A549 (cell line): ENCODE measurements around the gene IGSF23. TPM values are rescaled to one million over a fixed set of nuclear protein-coding genes. Genes with fewer than 3 reads are reported as not detected.

Experiments used
- ATAC-seq, 2 experiments: fragments of 200-7000 bp in 1 of 2; fragments of >200 bp in 1 of 2; cut with Nextera tagmentation in 1 of 2; cut with Tn5 transposase in 1 of 2; 3 replicates each; pipeline versions ENCODE4 v1.8.0 to v1.9.1; 2018 to 2020; ENCODE audit warnings: mild to moderate bottlenecking in 1 of 2, moderate library complexity in 1 of 2
- CTCF ChIA-PET: fragments of 300-600 bp; sonication (Branson Sonifier 250); formaldehyde crosslinking; extraction: SDS; loops from one replicate; lab custom pipeline; 2021; ENCODE audit warnings: antibody characterized with exemption, inconsistent platforms; lab: Yijun Ruan, JAX
- POLR2A ChIA-PET: fragments of 350-600 bp; formaldehyde crosslinking; extraction: SDS; loops from one replicate; lab custom pipeline; 2021; ENCODE audit warnings: antibody characterized with exemption, inconsistent platforms; lab: Yijun Ruan, JAX
- DNase-seq, 2 experiments: peaks; one replicate each; pipeline versions ENCODE4 v3.0.0 to v3.0.0-alpha.2; 2011 to 2016; ENCODE audit warnings: low read depth in 1 of 2, low spot score in 1 of 2
- FAIRE-seq: peaks from 2 replicates; lab custom pipeline; 2011; peaks lifted over from hg19 to GRCh38; lab: Jason Lieb, UNC
- H3K27ac ChIP-seq, 2 experiments: fragments of >200 bp; sonication (Bioruptor Twin); formaldehyde crosslinking; 3 replicates each; pipeline ENCODE4 v1.5.1; 2016 to 2017
- H3K4me1 ChIP-seq: fragments of >200 bp; sonication (Bioruptor Twin); formaldehyde crosslinking; 3 replicates; pipeline ENCODE4 v1.6.1; 2016
- H3K4me2 ChIP-seq: fragments of >200 bp; sonication (Bioruptor Twin); formaldehyde crosslinking; 3 replicates; pipeline ENCODE4 v1.6.1; 2016
- H3K4me3 ChIP-seq: fragments of >200 bp; sonication (Bioruptor Twin); formaldehyde crosslinking; 3 replicates; pipeline ENCODE4 v1.5.1; 2016
- H3K9me3 ChIP-seq: fragments of >200 bp; sonication (Bioruptor Twin); formaldehyde crosslinking; 3 replicates; pipeline ENCODE4 v1.6.1; 2016
- CEBPB ChIP-seq, 2 experiments: fragments of >200 bp in 1 of 2; sonication (Bioruptor Twin) in 1 of 2; formaldehyde crosslinking in 1 of 2; IDR thresholded peaks; 2 replicates each; pipeline ENCODE4 v1.6.1; 2012 to 2016
- CHD4 ChIP-seq: fragments of 200-600 bp; sonication (generic); IDR thresholded peaks from 2 replicates; pipeline ENCODE4 v1.6.1; 2016; ENCODE audit warnings: antibody characterized with exemption, mild to moderate bottlenecking, borderline replicate concordance
- E2F6 ChIP-seq: IDR thresholded peaks from 2 replicates; pipeline ENCODE4 v1.6.1; 2012; ENCODE audit warnings: low read depth, borderline replicate concordance
- FOSL2 ChIP-seq, 2 experiments: fragments of 450-650 bp in 1 of 2; fragments of >200 bp in 1 of 2; sonication (Bioruptor Twin) in 1 of 2; formaldehyde crosslinking; IDR thresholded peaks; 2 replicates each; pipeline versions ENCODE4 v1.5.0 to v1.6.1; 2016 to 2020; ENCODE audit warnings: mild to moderate bottlenecking in 1 of 2, moderate library complexity in 1 of 2
- FOXS1 ChIP-seq: fragments of 250-450 bp; sonication (Bioruptor Pico); IDR thresholded peaks from 2 replicates; pipeline ENCODE4 v1.5.0; 2020; ENCODE audit warnings: mild to moderate bottlenecking, moderate library complexity
- HMGXB4 ChIP-seq: fragments of 250-450 bp; sonication (Bioruptor Pico); IDR thresholded peaks from 2 replicates; pipeline ENCODE4 v1.5.0; 2021; ENCODE audit warnings: mild to moderate bottlenecking, moderate library complexity, borderline replicate concordance
- HOXA7 ChIP-seq: fragments of 250-450 bp; sonication (Bioruptor Pico); IDR thresholded peaks from 2 replicates; pipeline ENCODE4 v1.5.0; 2020; ENCODE audit warnings: mild to moderate bottlenecking, moderate library complexity
- HOXB5 ChIP-seq: fragments of 250-450 bp; sonication (Bioruptor Pico); IDR thresholded peaks from 2 replicates; pipeline ENCODE4 v1.5.0; 2020; ENCODE audit warnings: mild to moderate bottlenecking, moderate library complexity
- JUNB ChIP-seq: fragments of >200 bp; sonication (Bioruptor Twin); formaldehyde crosslinking; IDR thresholded peaks from 2 replicates; pipeline ENCODE4 v1.6.1; 2016
- KDM1A ChIP-seq: fragments of 200-600 bp; sonication (generic); IDR thresholded peaks from 2 replicates; pipeline ENCODE4 v1.6.1; 2016; ENCODE audit warnings: low read depth, mild to moderate bottlenecking
- KDM5A ChIP-seq: fragments of 200-600 bp; sonication (generic); IDR thresholded peaks from 2 replicates; pipeline ENCODE4 v1.6.1; 2016; ENCODE audit warnings: antibody characterized with exemption, mild to moderate bottlenecking
- MAX ChIP-seq: IDR thresholded peaks from 2 replicates; pipeline ENCODE4 v1.6.1; 2012
- NPAS2 ChIP-seq: fragments of 250-450 bp; sonication (Bioruptor Pico); IDR thresholded peaks from 2 replicates; pipeline ENCODE4 v1.8.0; 2022; ENCODE audit warnings: mild to moderate bottlenecking, moderate library complexity, borderline replicate concordance
- PBX3 ChIP-seq: IDR thresholded peaks from 2 replicates; pipeline ENCODE4 v1.6.1; 2012
- PHF8 ChIP-seq: fragments of 200-600 bp; sonication (generic); IDR thresholded peaks from 2 replicates; pipeline ENCODE4 v1.6.1; 2016; ENCODE audit warnings: low read depth, mild to moderate bottlenecking, antibody characterized with exemption, moderate library complexity, borderline replicate concordance
- POLR2A ChIP-seq: IDR thresholded peaks from 2 replicates; pipeline ENCODE4 v1.6.1; 2012; ENCODE audit warnings: mild to moderate bottlenecking, low read length
- RAD21 ChIP-seq, 2 experiments: fragments of >200 bp in 1 of 2; sonication (Bioruptor Twin) in 1 of 2; formaldehyde crosslinking in 1 of 2; IDR thresholded peaks in 1 of 2; conservative IDR thresholded peaks in 1 of 2; 2 replicates in 1 of 2; 3 replicates in 1 of 2; pipeline ENCODE4 v1.6.1; 2012 to 2018; ENCODE audit warnings: inconsistent platforms in 1 of 2
- RARB ChIP-seq: fragments of 250-450 bp; sonication (Bioruptor Pico); IDR thresholded peaks from 2 replicates; pipeline ENCODE4 v1.8.0; 2021; ENCODE audit warnings: mild to moderate bottlenecking, moderate library complexity
- RFX5 ChIP-seq: fragments of 450-650 bp; IDR thresholded peaks from 2 replicates; pipeline ENCODE4 v1.7.1; 2014; ENCODE audit warnings: antibody characterized with exemption, mild to moderate bottlenecking, moderate library complexity
- SMC3 ChIP-seq: fragments of >200 bp; sonication (Bioruptor Twin); formaldehyde crosslinking; IDR thresholded peaks from 3 replicates; pipeline ENCODE4 v1.6.1; 2018; ENCODE audit warnings: inconsistent platforms
- TFCP2L1 ChIP-seq: fragments of 250-450 bp; sonication (Bioruptor Pico); IDR thresholded peaks from 2 replicates; pipeline ENCODE4 v1.5.0; 2021; ENCODE audit warnings: mild to moderate bottlenecking
- USF2 ChIP-seq: fragments of 450-650 bp; IDR thresholded peaks from 2 replicates; pipeline ENCODE4 v1.6.1; 2014; ENCODE audit warnings: antibody characterized with exemption
- ZC3H11A ChIP-seq: fragments of 450-650 bp; IDR thresholded peaks from 2 replicates; pipeline ENCODE4 v1.6.1; 2014; ENCODE audit warnings: antibody characterized with exemption, mild to moderate bottlenecking
- ZNF302 ChIP-seq: fragments of 250-450 bp; sonication (Bioruptor Pico); IDR thresholded peaks from 2 replicates; pipeline ENCODE4 v1.9.0; 2021; ENCODE audit warnings: inconsistent platforms, mild to moderate bottlenecking, moderate library complexity
- WGBS: methylation state at CpG from one replicate; pipeline ENCODE4 v1.1.6; 2017; ENCODE audit errors: missing lambda C conversion rate; 5-methylcytosine and 5-hydroxymethylcytosine counted together
- polyA plus RNA-seq, 4 experiments: library from polyadenylated mRNA; depleted of rRNA in 3 of 4; stranded (reverse); fragments of >200 nt; fragmentation: RNase III in 1 of 4; extraction: RNeasy Plus Mini Kit Qiagen cat#74134 plus additional on column Dnase treatment in 1 of 4; gene quantifications; 2 replicates in 3 of 4; 3 replicates in 1 of 4; pipeline ENCODE4 v1.2.3, GENCODE V29; 2011 to 2017
- TF ChIP-seq, protein P1 (sequence below): fragments of >200 bp; sonication (Bioruptor Twin); formaldehyde crosslinking; IDR thresholded peaks from 3 replicates; pipeline ENCODE4 v1.5.1; 2016

Gene IGSF23
- polyA plus RNA-seq, 2 of the 4 experiments (the other 2 are of a cell fraction) = 0.14 to 0.35 TPM

DNA sequence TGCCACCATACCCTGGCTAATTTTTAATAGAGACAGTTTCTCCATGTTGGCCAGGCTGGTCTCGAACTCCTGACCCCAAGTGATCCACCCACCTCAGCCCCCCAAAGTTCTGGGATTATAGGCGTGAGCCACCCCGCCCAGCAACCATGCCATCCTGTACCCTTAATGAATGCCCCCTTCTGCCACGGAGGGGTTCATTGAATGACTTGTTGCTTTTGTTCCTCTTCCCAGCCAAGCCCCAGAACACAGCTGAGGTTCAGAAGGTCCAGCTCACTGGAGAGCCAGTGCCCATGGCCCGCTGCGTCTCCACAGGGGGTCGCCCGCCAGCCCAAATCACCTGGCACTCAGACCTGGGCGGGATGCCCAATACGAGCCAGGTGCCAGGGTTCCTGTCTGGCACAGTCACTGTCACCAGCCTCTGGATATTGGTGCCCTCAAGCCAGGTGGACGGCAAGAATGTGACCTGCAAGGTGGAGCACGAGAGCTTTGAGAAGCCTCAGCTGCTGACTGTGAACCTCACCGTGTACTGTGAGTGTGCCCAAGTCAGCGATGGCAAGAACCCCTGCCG, 36.3 kb downstream of the IGSF23 start (continued):
- no peak for TF ChIP-seq HMGXB4 (CRISPR knock-in tag)
- TF ChIP-seq USF2 = no peak

GRCh38 chr19:44653343-44653742, 40.0 kb downstream of the IGSF23 start:
- Histone ChIP-seq H3K27ac (peak overlapping the region in 1 of 2 experiments; percentile 74; a peak in 3 of 6 replicates), H3K4me2 (no peak overlapping the region), H3K9me3 (no peaks in the 10 kb centered on the region), H3K4me1 (peaks cover 40% of the 10 kb centered on the region), H3K4me3 (no peak overlapping the region)
- 94% methylated on average over 5 of the region's 5 CpGs for WGBS
- TF ChIP-seq HOXA7 (CRISPR knock-in tag) (no peak), CHD4 (no peak), NPAS2 (CRISPR knock-in tag) (no peak), RFX5 (no peak), KDM5A (no peak)
- ATAC-seq (peak; percentile 1 to 30; a peak in 4 of 6 replicates), FAIRE-seq (no peak), DNase-seq (no peak)
- CTCF ChIA-PET = interaction anchor here (0.6 to 13.8 kb wide), 20 partner anchors 9 to 406 kb away, joined by 3 to 180 read pairs (median 20); partner anchors contain the start of genes CEACAM19, IGSF23 and PVR
- POLR2A ChIA-PET = interaction anchor here (1.0 to 3.1 kb wide), 2 partner anchors 9 to 13 kb away, joined by 3 to 14 read pairs; partner anchors contain the start of gene PVR

GRCh38 chr19:44653977-44654774, 40.8 kb downstream of the IGSF23 start:
- CTCF ChIA-PET = interaction anchor here (0.6 to 13.8 kb wide), 47 partner anchors 9 to 405 kb away, joined by 3 to 180 read pairs (median 6); partner anchors contain the start of genes CEACAM19, IGSF23, NECTIN2 and PVR
- TF ChIP-seq RAD21 (conservative IDR thresholded peaks at IDR 0.05 in 1 of 2, IDR thresholded peaks at IDR 0.05 in 1 of 2) (peak; percentile 92 to 94), MAX (peak; percentile 61), POLR2A (no peak), ZNF302 (CRISPR knock-in tag) (no peak), JUNB (no peak), ZC3H11A (no peak), PBX3 (peak; percentile 54; the same call in 1 of the 2 replicates), SMC3 (peak; percentile 96), TFCP2L1 (CRISPR knock-in tag) (no peak), FOXS1 (CRISPR knock-in tag) (no peak), KDM1A (no peak), RARB (no peak), CEBPB (IDR thresholded peaks at IDR 0.05) (no peak), USF2 (peak; percentile 67; the same call in 1 of the 2 replicates), E2F6 (no peak), PHF8 (no peak), HOXB5 (CRISPR knock-in tag) (no peak), FOSL2 (IDR thresholded peaks at IDR 0.05) (no peak), FOSL2 (CRISPR knock-in tag; IDR thresholded peaks at IDR 0.05) (peak; percentile 37; the same call in 1 of the 2 replicates)
- TF ChIP-seq, protein P1, sequence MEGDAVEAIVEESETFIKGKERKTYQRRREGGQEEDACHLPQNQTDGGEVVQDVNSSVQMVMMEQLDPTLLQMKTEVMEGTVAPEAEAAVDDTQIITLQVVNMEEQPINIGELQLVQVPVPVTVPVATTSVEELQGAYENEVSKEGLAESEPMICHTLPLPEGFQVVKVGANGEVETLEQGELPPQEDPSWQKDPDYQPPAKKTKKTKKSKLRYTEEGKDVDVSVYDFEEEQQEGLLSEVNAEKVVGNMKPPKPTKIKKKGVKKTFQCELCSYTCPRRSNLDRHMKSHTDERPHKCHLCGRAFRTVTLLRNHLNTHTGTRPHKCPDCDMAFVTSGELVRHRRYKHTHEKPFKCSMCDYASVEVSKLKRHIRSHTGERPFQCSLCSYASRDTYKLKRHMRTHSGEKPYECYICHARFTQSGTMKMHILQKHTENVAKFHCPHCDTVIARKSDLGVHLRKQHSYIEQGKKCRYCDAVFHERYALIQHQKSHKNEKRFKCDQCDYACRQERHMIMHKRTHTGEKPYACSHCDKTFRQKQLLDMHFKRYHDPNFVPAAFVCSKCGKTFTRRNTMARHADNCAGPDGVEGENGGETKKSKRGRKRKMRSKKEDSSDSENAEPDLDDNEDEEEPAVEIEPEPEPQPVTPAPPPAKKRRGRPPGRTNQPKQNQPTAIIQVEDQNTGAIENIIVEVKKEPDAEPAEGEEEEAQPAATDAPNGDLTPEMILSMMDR = peak; percentile 93

More at GRCh38 chr19:44653977-44654774, 40.8 kb downstream of the IGSF23 start:
- H3K27ac ChIP-seq = peak overlapping the region; percentile 34 to 77; a peak in 5 of 6 replicates
- peak; percentile 87 to 88 for DNase-seq
- POLR2A ChIA-PET = interaction anchor here (0.5 to 3.1 kb wide), 8 partner anchors 10 to 237 kb away, joined by 3 to 14 read pairs (median 4); partner anchors contain the start of genes PVR and TOMM40
- peak overlapping the region; percentile 25; the same call in 2 of the 3 replicates for H3K4me2 ChIP-seq
- peaks cover 31% of the 10 kb centered on the region for H3K4me1 ChIP-seq
- WGBS = 28% methylated on average over 15 of the region's 16 CpGs
- ATAC-seq = peak; percentile 80 to 85
- no peaks in the 10 kb centered on the region for H3K9me3 ChIP-seq
- FAIRE-seq = peak; percentile 97
- no peak overlapping the region for H3K4me3 ChIP-seq
